ENCODE data around the gene ADCY2. TPM values are rescaled to one million over a fixed set of nuclear protein-coding genes. Genes with fewer than 3 reads are reported as not detected.

The ADCY2 gene
- total RNA-seq, 4 donors from 2014 or later: 0.19 to 2.7 (median 0.59) TPM; not detected in 1

DNA sequence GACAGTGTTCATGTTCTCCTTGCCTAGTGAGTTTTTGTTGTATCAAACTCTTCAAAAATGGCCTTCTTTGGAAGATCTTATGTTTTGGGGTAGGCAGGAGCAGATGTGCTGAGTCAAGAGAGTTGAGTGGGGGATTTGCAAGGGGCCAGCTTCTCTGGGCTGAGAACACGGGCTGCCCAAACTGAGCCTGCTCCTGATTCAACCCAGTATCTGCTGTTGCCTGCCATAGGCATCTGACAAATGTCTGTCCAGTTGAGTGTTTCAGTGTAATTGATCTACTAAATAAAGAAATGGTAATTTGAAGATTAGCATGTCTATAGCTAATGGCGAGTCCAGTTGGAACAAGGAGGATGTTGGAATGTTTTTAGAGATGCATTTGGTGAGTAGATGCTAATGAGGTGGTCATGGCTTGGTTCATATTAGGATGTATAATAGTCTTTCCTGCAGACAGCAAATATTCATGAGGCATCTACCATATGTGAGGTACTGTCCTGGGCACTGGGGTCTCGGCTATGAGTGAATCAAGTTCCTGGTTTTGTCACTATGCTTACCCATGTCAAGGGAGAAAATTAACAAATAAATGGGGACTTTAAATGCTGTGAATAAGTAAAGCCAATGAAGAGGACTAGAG is 119.5 kb downstream of the ADCY2 start:
- intact Hi-C loops (cut with DNase I): no loop called here
- DNase-seq: no peak
- 64 to 66% methylated on average over 3 of the region's 3 CpGs for WGBS, 2 donors

GRCh38 chr5:7516253-7516652 is 120.3 kb downstream of the ADCY2 start:
- intact Hi-C loops (cut with DNase I): no loop called here
- no peak for TF ChIP-seq POLR2A (IDR thresholded peaks at IDR 0.05)
- no peak for TF ChIP-seq CTCF (IDR thresholded peaks at IDR 0.05)
- no peaks in the 10 kb centered on the region for H3K9me3 ChIP-seq
- H3K27me3 ChIP-seq: no peaks in the 10 kb centered on the region
- H3K4me1 ChIP-seq: no peaks in the 10 kb centered on the region
- no peak overlapping the region for H3K27ac ChIP-seq
- no peaks in the 10 kb centered on the region for H3K36me3 ChIP-seq
- WGBS, 2 donors: 57 to 63% methylated on average over 2 of the region's 2 CpGs
- no peak overlapping the region for H3K4me3 ChIP-seq
- DNase-seq: no peak

More for the DNA sequence above, 119.5 kb downstream of the ADCY2 start:
- Histone ChIP-seq H3K27ac (no peak overlapping the region), H3K4me3 (no peak overlapping the region), H3K4me1 (no peaks in the 10 kb centered on the region), H3K9me3 (no peaks in the 10 kb centered on the region), H3K27me3 (no peaks in the 10 kb centered on the region), H3K36me3 (no peaks in the 10 kb centered on the region)
- TF ChIP-seq POLR2A (IDR thresholded peaks at IDR 0.05): no peak
- no peak for TF ChIP-seq CTCF (IDR thresholded peaks at IDR 0.05)

GRCh38 chr5:7517006-7517405 is 121.1 kb downstream of the ADCY2 start:
- Histone ChIP-seq H3K4me1 (no peaks in the 10 kb centered on the region), H3K27ac (no peak overlapping the region), H3K9me3 (no peaks in the 10 kb centered on the region), H3K4me3 (no peak overlapping the region), H3K36me3 (no peaks in the 10 kb centered on the region), H3K27me3 (no peaks in the 10 kb centered on the region)
- WGBS, 2 donors: 75 to 85% methylated on average over 3 of the region's 3 CpGs
- no peak for TF ChIP-seq CTCF (IDR thresholded peaks at IDR 0.05)
- no peak for TF ChIP-seq POLR2A (IDR thresholded peaks at IDR 0.05)
- intact Hi-C loops (cut with DNase I): no loop called here
- DNase-seq: no peak

DNA sequence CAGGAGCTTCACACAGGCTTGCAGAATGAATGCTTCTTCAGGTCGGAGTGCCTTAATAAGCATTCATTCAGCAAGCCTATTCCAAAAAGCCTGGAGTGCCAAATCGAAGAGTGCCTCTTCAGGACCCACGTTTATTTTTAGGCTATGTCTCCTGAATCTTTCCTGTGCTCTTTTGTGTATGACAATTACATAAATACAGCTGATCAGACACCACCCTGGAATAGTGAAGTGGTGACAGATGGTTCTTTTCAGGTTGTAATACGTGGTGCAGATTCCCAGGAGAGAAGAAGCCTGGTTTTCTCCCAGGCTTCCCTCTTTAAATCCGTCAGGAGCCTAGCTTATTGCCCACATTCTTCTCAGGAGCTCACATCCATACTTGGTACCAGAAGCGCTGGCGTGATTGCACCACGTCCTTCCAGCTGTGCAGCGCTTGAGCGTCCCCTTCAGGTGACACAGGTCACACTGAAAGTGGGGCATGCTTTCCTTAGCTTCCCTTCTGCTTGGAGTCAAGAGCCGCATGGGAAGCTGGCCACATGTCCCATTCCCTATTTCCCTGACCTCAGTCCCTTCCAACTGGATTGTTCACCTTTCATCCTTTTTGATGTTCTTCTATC is 123.1 kb downstream of the ADCY2 start:
- Histone ChIP-seq H3K4me1 (no peaks in the 10 kb centered on the region), H3K27me3 (no peaks in the 10 kb centered on the region), H3K27ac (no peak overlapping the region), H3K36me3 (no peaks in the 10 kb centered on the region), H3K9me3 (no peaks in the 10 kb centered on the region), H3K4me3 (no peak overlapping the region)
- WGBS, 2 donors: 64 to 69% methylated on average over 8 to 10 of the region's 11 CpGs
- DNase-seq: no peak
- no peak for TF ChIP-seq CTCF (IDR thresholded peaks at IDR 0.05)
- TF ChIP-seq POLR2A (IDR thresholded peaks at IDR 0.05): no peak
- intact Hi-C loops (cut with DNase I): no loop called here

DNA sequence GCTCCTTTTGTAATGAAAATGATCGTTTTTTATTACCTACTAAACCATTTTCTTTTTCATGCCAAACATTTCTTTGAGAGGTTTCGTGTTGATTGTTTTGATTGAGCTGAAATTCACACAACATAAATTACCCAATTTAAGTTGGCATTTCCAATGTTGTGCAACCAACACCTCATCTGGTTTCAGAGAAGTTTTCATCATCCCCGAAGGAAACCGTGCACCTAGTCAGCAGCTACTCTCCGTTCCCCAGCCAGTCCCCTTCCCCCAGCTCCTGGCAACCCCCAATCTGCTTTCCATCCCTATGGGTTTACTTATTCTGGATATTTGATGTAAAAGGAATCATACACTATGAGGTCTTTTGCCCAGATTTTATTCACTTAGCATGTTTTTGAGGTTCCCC is 123.6 kb downstream of the ADCY2 start:
- H3K36me3 ChIP-seq: no peaks in the 10 kb centered on the region
- no peak overlapping the region for H3K27ac ChIP-seq
- no peaks in the 10 kb centered on the region for H3K9me3 ChIP-seq
- no peak for DNase-seq
- H3K4me1 ChIP-seq: no peaks in the 10 kb centered on the region
- no peaks in the 10 kb centered on the region for H3K27me3 ChIP-seq
- H3K4me3 ChIP-seq: no peak overlapping the region
- intact Hi-C loops (cut with DNase I): no loop called here
- 51 to 63% methylated on average over 5 of the region's 5 CpGs for WGBS, 2 donors
- TF ChIP-seq POLR2A (IDR thresholded peaks at IDR 0.05): no peak

All from esophagus squamous epithelium (tissue), 5 donors.